HEK293T (cell line): ENCODE data around the gene MIOX.
A peak's percentile ranks its signal among the peaks of the same experiment; 100 is the strongest.

Experiments
- CTCF ChIA-PET: fragments of 350-600 bp; formaldehyde crosslinking; extraction: SDS; loops from one replicate; lab custom pipeline; 2021; ENCODE audit warnings: antibody characterized with exemption, inconsistent platforms; lab: Yijun Ruan, JAX
- POLR2A ChIA-PET: fragments of 350-600 bp; formaldehyde crosslinking; extraction: SDS; loops from one replicate; lab custom pipeline; 2020; ENCODE audit warnings: antibody characterized with exemption, inconsistent platforms; lab: Yijun Ruan, JAX
- DNase-seq: peaks from one replicate; pipeline ENCODE4 v3.0.0; 2012; ENCODE audit warnings: mixed read lengths; ENCODE audit errors: extremely low spot score
- ARNT ChIP-seq: fragments of 450-650 bp; IDR thresholded peaks from 2 replicates; pipeline ENCODE4 v1.6.1; 2017; ENCODE audit warnings: mild to moderate bottlenecking
- BHLHE40 ChIP-seq: fragments of 450-650 bp; IDR thresholded peaks from 2 replicates; pipeline ENCODE4 v1.6.1; 2016; ENCODE audit warnings: mild to moderate bottlenecking, moderate library complexity, borderline replicate concordance
- CTBP1 ChIP-seq: fragments of 450-650 bp; IDR thresholded peaks from 2 replicates; pipeline ENCODE4 v1.6.1; 2016; ENCODE audit warnings: borderline replicate concordance
- ELF4 ChIP-seq: fragments of 450-650 bp; IDR thresholded peaks from 2 replicates; pipeline ENCODE4 v1.6.1; 2017; ENCODE audit warnings: antibody characterized with exemption
- FOXA1 ChIP-seq: fragments of 450-650 bp; IDR thresholded peaks from 2 replicates; pipeline ENCODE4 v1.6.1; 2016; ENCODE audit warnings: mild to moderate bottlenecking
- FOXK2 ChIP-seq: fragments of 450-650 bp; IDR thresholded peaks from 2 replicates; pipeline ENCODE4 v1.6.1; 2016; ENCODE audit warnings: mild to moderate bottlenecking
- FOXM1 ChIP-seq: fragments of 450-650 bp; IDR thresholded peaks from 2 replicates; pipeline ENCODE4 v1.6.1; 2017; ENCODE audit warnings: mild to moderate bottlenecking, borderline replicate concordance
- HDGF ChIP-seq: fragments of 450-650 bp; IDR thresholded peaks from 2 replicates; pipeline ENCODE4 v1.6.1; 2017; ENCODE audit warnings: antibody characterized with exemption, borderline replicate concordance
- L3MBTL2 ChIP-seq: fragments of 450-650 bp; conservative IDR thresholded peaks from 2 replicates; pipeline ENCODE4 v1.6.1; 2016; ENCODE audit warnings: mild to moderate bottlenecking
- LEF1 ChIP-seq: fragments of 450-650 bp; IDR thresholded peaks from 2 replicates; pipeline ENCODE4 v1.6.1; 2017; ENCODE audit warnings: mild to moderate bottlenecking, borderline replicate concordance
- NFRKB ChIP-seq: fragments of 450-650 bp; IDR thresholded peaks from 2 replicates; pipeline ENCODE4 v1.6.1; 2016; ENCODE audit warnings: mild to moderate bottlenecking, moderate library complexity
- SP1 ChIP-seq: fragments of 450-650 bp; IDR thresholded peaks from 2 replicates; pipeline ENCODE4 v1.6.1; 2017
- SUZ12 ChIP-seq: fragments of 450-650 bp; IDR thresholded peaks from 2 replicates; pipeline ENCODE4 v1.6.1; 2016; ENCODE audit warnings: mild to moderate bottlenecking
- TARDBP ChIP-seq: fragments of 450-650 bp; IDR thresholded peaks from 2 replicates; pipeline ENCODE4 v1.6.1; 2016
- ZNF384 ChIP-seq: fragments of 450-650 bp; IDR thresholded peaks from 2 replicates; pipeline ENCODE4 v1.6.1; 2016
- TF ChIP-seq, protein P1 (sequence below): fragments of 450-650 bp; IDR thresholded peaks from 2 replicates; pipeline ENCODE4 v1.6.1; 2016

Gene MIOX

GRCh38 chr22:50483106-50483505 is 3.6 kb upstream of the MIOX start:
- ChIA-PET POLR2A (interaction anchor here (1.0 kb wide), 1 partner anchor 26 kb away, joined by 3 read pairs; no protein-coding TSS in a partner anchor), CTCF (no interaction called here)
- TF ChIP-seq ZNF384 (no peak), FOXK2 (no peak)
- no peak for DNase-seq

DNA sequence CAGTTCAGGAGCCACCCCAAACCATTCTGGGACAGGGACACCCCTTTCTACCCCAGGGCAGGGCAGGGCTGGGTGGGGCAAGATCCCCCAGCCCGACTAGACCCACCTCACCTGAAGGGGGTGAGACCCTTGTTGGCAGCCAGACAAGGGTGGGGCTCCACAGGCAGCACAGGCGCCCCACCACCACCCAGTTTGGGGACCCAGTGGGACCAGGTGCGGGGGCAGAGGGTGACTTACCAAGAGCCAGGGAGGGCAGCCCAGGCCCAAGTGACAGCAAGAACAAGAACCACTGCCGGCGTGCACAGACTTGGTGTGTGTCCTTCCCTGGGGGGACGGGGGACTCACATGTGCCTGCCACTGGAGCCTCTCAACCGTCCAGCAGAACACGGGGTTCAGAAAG is 3.1 kb upstream of the MIOX start:
- ChIA-PET CTCF (interaction anchor here (0.8 kb wide), 1 partner anchor 15 kb away, joined by 5 read pairs; no protein-coding TSS in a partner anchor), POLR2A (interaction anchor here (0.6 to 1.2 kb wide), 3 partner anchors 24 to 42 kb away, joined by 3 to 4 read pairs (median 3); partner anchors contain the start of genes LMF2, NCAPH2 and SCO2)
- no peak for TF ChIP-seq NFRKB
- DNase-seq = no peak

DNA sequence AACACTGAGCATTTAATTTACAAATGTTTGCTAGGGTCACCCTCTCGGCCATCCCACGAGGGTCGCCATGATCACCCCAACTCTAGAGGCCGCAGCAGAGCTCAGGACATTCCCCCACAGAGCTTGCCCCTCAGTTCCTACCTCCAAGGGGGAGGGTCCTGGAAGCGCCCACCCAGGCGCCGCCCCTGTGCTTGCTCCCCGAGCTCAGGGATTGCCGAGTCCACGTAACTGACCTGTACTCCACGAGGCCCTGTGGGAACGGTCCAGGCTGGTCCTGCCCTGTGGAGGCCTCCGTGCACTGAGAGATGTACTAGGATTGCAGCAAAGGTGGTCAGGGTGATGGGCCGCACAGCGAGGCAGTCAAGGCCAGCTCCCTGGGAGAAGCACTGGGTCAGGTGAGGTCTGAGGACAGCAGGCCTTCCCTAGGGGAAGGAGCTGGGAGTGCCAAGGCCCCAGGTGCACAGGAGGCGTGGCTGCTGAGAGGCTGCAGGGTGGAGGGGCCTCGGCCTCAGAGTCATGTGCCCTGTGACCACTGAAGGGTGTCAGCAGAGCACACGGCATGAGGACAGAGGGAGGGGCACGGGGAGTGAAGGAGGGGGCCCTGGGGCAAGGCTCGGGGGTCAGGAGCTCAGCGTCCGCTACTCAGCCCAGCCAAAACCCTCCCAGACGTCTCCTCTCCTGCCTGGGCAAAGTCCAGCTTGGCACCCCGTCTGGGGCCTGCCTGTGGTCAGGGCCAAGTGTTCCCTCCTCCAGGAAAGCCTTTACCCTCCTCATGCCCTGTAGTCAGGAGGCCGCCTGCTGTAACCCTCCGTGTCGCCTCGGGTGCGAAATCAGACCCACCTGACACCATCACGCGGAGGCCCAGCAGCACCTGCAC is 2.4 kb upstream of the MIOX start:
- DNase-seq = no peak
- ChIA-PET POLR2A (interaction anchor here (0.6 to 1.5 kb wide), 5 partner anchors 9 to 42 kb away, joined by 3 to 5 read pairs (median 4); partner anchors contain the start of genes LMF2, NCAPH2, SBF1 and SCO2), CTCF (interaction anchor here (0.8 kb wide), 1 partner anchor 14 kb away, joined by 5 read pairs; no protein-coding TSS in a partner anchor)

GRCh38 chr22:50485221-50486131 is 1.2 kb upstream of the MIOX start:
- TF ChIP-seq FOXA1 = no peak
- peak; percentile 58; the same call in 1 of the 2 replicates for TF ChIP-seq ZNF384
- TF ChIP-seq L3MBTL2 = 0 out of 2 replicates have a peak, but pooled peaks have one; percentile 20
- ChIA-PET CTCF (interaction anchor here (0.6 kb wide), 1 partner anchor 178 kb away, joined by 3 read pairs; the partner anchor contains the start of gene PLXNB2), POLR2A (interaction anchor here (1.3 to 1.5 kb wide), 3 partner anchors 13 to 40 kb away, joined by 4 to 5 read pairs (median 4); partner anchors contain the start of genes LMF2, NCAPH2 and SCO2)
- no peak for DNase-seq

More for the DNA sequence above, 2.4 kb upstream of the MIOX start:
- TF ChIP-seq SP1 (no peak), NFRKB (no peak), ZNF384 (no peak)

- no peak for TF ChIP-seq L3MBTL2
- no peak for TF ChIP-seq FOXM1
- TF ChIP-seq, protein P1, sequence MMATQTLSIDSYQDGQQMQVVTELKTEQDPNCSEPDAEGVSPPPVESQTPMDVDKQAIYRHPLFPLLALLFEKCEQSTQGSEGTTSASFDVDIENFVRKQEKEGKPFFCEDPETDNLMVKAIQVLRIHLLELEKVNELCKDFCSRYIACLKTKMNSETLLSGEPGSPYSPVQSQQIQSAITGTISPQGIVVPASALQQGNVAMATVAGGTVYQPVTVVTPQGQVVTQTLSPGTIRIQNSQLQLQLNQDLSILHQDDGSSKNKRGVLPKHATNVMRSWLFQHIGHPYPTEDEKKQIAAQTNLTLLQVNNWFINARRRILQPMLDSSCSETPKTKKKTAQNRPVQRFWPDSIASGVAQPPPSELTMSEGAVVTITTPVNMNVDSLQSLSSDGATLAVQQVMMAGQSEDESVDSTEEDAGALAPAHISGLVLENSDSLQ = no peak
- TF ChIP-seq ELF4 = no peak
- no peak for TF ChIP-seq LEF1
- TF ChIP-seq FOXA1 = no peak
- no peak for TF ChIP-seq HDGF
- TF ChIP-seq NFRKB = no peak
- TF ChIP-seq SUZ12 = no peak
- TF ChIP-seq SP1 = no peak
- TF ChIP-seq BHLHE40 = no peak
- no peak for TF ChIP-seq ZNF384
- no peak for TF ChIP-seq ARNT
- TF ChIP-seq FOXK2 = no peak
- TF ChIP-seq TARDBP = no peak
- TF ChIP-seq CTBP1 = no peak
- ChIA-PET POLR2A (interaction anchor here (0.9 kb wide), 2 partner anchors 20 to 38 kb away, joined by 3 read pairs; partner anchors contain the start of genes LMF2, NCAPH2 and SCO2), CTCF (interaction anchor here (1.5 kb wide), 1 partner anchor 11 kb away, joined by 5 read pairs; no protein-coding TSS in a partner anchor)
- DNase-seq = no peak
These were observed 789 bp downstream of the MIOX start for GRCh38 chr22:50487290-50488005.

DNA sequence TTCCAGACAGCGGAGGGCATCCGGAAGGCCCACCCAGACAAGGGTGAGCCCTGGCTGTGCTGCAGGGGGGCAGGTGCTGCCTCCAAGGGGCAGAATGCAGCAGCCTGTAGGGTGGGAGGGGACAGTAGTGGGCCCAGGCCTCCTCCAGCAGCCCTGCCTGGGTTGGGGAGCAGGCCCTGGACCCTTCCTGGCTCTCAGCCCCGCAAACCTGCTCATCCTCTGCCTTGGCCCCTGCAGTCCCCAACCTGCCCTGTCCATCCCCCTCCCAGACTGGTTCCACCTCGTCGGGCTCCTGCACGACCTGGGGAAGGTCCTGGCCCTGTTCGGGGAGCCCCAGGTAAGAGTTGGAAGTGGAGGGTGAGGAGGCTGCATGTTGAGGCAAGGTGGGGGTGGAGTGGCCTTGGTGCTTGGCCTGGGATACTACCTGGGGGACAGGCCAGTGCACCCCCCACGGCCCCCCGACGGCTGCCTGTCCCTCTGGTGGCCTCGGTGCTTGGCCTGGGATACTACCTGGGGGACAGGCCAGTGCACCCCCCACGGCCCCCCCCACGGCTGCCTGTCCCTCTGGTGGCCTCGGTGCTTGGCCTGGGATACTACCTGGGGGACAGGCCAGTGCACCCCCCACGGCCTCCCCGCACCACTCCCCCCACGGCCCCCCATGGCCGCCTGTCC is 1.5 kb downstream of the MIOX start:
- no peak for DNase-seq
- POLR2A ChIA-PET = no interaction called here
- TF ChIP-seq FOXM1 (no peak), FOXA1 (no peak), FOXK2 (no peak), TARDBP (no peak), ARNT (no peak), ZNF384 (no peak), SUZ12 (no peak), L3MBTL2 (no peak), ELF4 (no peak), CTBP1 (no peak), BHLHE40 (no peak), LEF1 (no peak), NFRKB (no peak), HDGF (no peak), SP1 (no peak)
- TF ChIP-seq, protein P1 = no peak
- CTCF ChIA-PET = no interaction called here
